ENCODE measurements around the gene RRAD. TPM values are rescaled to one million over a fixed set of nuclear protein-coding genes. Genes with fewer than 3 reads are reported as not detected.
A peak's percentile ranks its signal among the peaks of the same experiment; 100 is the strongest.
"Not testable (repeated sequence)": the region's sequence is repeated elsewhere in the genome, so short reads cannot be mapped to it uniquely, and the experiment has no call there.

Gene RRAD
- polyA plus RNA-seq (2011; rRNA removed) (1.9 and 2.7 TPM in 2 replicates), polyA minus RNA-seq (2011; rRNA and poly(A)+ RNA removed) (0.65 and 1.1 TPM in 2 replicates)

GRCh38 chr16:66925322-66925840 is at the start of gene RRAD:
RRAD (minus strand) TSS chr16:66925535; CDS start chr16:66925179, 356 bp downstream.
- POLR2A ChIA-PET, result no interaction called here
- no peak for DNase-seq (ENCODE audit: low read depth, low spot score)

GRCh38 chr16:66974932-66975246 is 49.6 kb upstream of the RRAD start:
- CTCF ChIA-PET, result interaction anchor here (0.6 to 2.5 kb wide), 4 partner anchors 13 to 209 kb away, joined by 3 to 15 read pairs (median 4); partner anchors contain the start of genes CES3 and MATCAP1
- H3K27me3 ChIP-seq (ENCODE audit: control insufficient read depth, insufficient read depth, low read length); DNase-seq (ENCODE audit: low read depth, low spot score); H3K4me3 ChIP-seq (ENCODE audit: low read depth, low read length); H3K9me3 ChIP-seq (ENCODE audit: control insufficient read depth, insufficient read depth, low read length); H3K27ac ChIP-seq (ENCODE audit: low read depth, low read length); POLR2A ChIA-PET: not testable (repeated sequence)

More at GRCh38 chr16:66925322-66925840, at the start of gene RRAD:
- Histone ChIP-seq H3K27me3 (ENCODE audit: control insufficient read depth, insufficient read depth, low read length) (peaks cover 19% of the 10 kb centered on the region), H3K27ac (ENCODE audit: low read depth, low read length) (no peak within 1 kb of the TSS), H3K9me3 (ENCODE audit: control insufficient read depth, insufficient read depth, low read length) (peaks cover 2% of the 10 kb centered on the region; the same call in 1 of the 2 replicates), H3K4me3 (ENCODE audit: low read depth, low read length) (peak within 1 kb of the TSS; percentile 55)
- CTCF ChIA-PET, result interaction anchor here (0.7 to 4.2 kb wide), 6 partner anchors 14 to 57 kb away, joined by 3 to 77 read pairs (median 4); no protein-coding TSS in a partner anchor
- TF ChIP-seq CTCF (IDR thresholded peaks at IDR 0.05; ENCODE audit: low read depth, low read length), result no peak

GRCh38 chr16:66974156-66974931 is 49.0 kb upstream of the RRAD start:
- H3K9me3 ChIP-seq (ENCODE audit: control insufficient read depth, insufficient read depth, low read length); POLR2A ChIA-PET; H3K27me3 ChIP-seq (ENCODE audit: control insufficient read depth, insufficient read depth, low read length); H3K4me3 ChIP-seq (ENCODE audit: low read depth, low read length); DNase-seq (ENCODE audit: low read depth, low spot score); H3K27ac ChIP-seq (ENCODE audit: low read depth, low read length): not testable (repeated sequence)
- CTCF ChIA-PET, result interaction anchor here (0.6 to 2.5 kb wide), 3 partner anchors 12 to 209 kb away, joined by 3 to 15 read pairs (median 4); partner anchors contain the start of gene MATCAP1

GRCh38 chr16:66973716-66974115 is 48.4 kb upstream of the RRAD start:
- CTCF ChIA-PET, result interaction anchor here (1.7 kb wide), 1 partner anchor 12 kb away, joined by 9 read pairs; the partner anchor contains the start of gene CES3
- POLR2A ChIA-PET, result no interaction called here
- no peaks in the 10 kb centered on the region for H3K9me3 ChIP-seq (ENCODE audit: control insufficient read depth, insufficient read depth, low read length)
- no peak for TF ChIP-seq CTCF (IDR thresholded peaks at IDR 0.05; ENCODE audit: low read depth, low read length)
- no peak for DNase-seq (ENCODE audit: low read depth, low spot score)
- no peak overlapping the region for H3K27ac ChIP-seq (ENCODE audit: low read depth, low read length)
- no peak overlapping the region for H3K4me3 ChIP-seq (ENCODE audit: low read depth, low read length)
- H3K27me3 ChIP-seq (ENCODE audit: control insufficient read depth, insufficient read depth, low read length), result peaks cover 3% of the 10 kb centered on the region

GRCh38 chr16:66972983-66973382 is 47.6 kb upstream of the RRAD start:
- H3K27me3 ChIP-seq (ENCODE audit: control insufficient read depth, insufficient read depth, low read length), result peaks cover 3% of the 10 kb centered on the region
- POLR2A ChIA-PET, result no interaction called here
- H3K4me3 ChIP-seq (ENCODE audit: low read depth, low read length), result no peak overlapping the region
- CTCF ChIA-PET, result interaction anchor here (1.7 kb wide), 2 partner anchors 12 to 182 kb away, joined by 5 to 9 read pairs; partner anchors contain the start of gene CES3
- H3K27ac ChIP-seq (ENCODE audit: low read depth, low read length), result no peak overlapping the region
- H3K9me3 ChIP-seq (ENCODE audit: control insufficient read depth, insufficient read depth, low read length), result no peaks in the 10 kb centered on the region
- no peak for TF ChIP-seq CTCF (IDR thresholded peaks at IDR 0.05; ENCODE audit: low read depth, low read length)
- DNase-seq (ENCODE audit: low read depth, low spot score), result no peak

Measured in AG04450 (cell line).